Mammary epithelial cell (primary cell): Measurements from ENCODE around the gene TTPAL.

Experiments
- CTCF ChIP-seq, 2 donors: IDR thresholded peaks in 1 of 2; conservative IDR thresholded peaks in 1 of 2; 2 replicates each; pipeline ENCODE4 v1.5.1; 2011 to 2012; ENCODE audit warnings: inconsistent platforms in 2 of 2, low read length in 2 of 2, mild to moderate bottlenecking in 2 of 2, control low read depth in 1 of 2, low read depth in 1 of 2; ENCODE audit not compliant: insufficient read depth in 1 of 2; ENCODE audit errors: extremely low read depth in 1 of 2
- EZH2 ChIP-seq: IDR thresholded peaks from 2 replicates; pipeline ENCODE4 v1.6.1; 2012; ENCODE audit warnings: low read length, inconsistent platforms, borderline replicate concordance

- TF ChIP-seq CTCF (conservative IDR thresholded peaks at IDR 0.05 in 1 of 2, IDR thresholded peaks at IDR 0.05 in 1 of 2; ENCODE audit: extremely low read depth in 1 of 2, insufficient read depth in 1 of 2, low read depth in 1 of 2, low read length in 2 of 2) (no peak), EZH2 (no peak)
These were observed 58.3 kb downstream of the TTPAL start for GRCh38 chr20:44533928-44534327.
